GM11168 (cell line): ENCODE data around the gene PARP14.
"Not testable (repeated sequence)": the region's sequence is repeated elsewhere in the genome, so short reads cannot be mapped to it uniquely, and the experiment has no call there.

Source experiments
- in situ Hi-C: fragments of 300-500 bp; cut with MboI; formaldehyde crosslinking; loops from one replicate; pipeline ENCODE4 v1.12.0; 2022; ENCODE audit warnings: low sequenced_read_pairs; ENCODE audit not compliant: unreplicated experiment

The PARP14 gene

GRCh38 chr3:122710616-122711251 lies 30.1 kb downstream of the PARP14 start:
- in situ Hi-C loops, result not testable (repeated sequence)

GRCh38 chr3:122714273-122714672 lies 33.6 kb downstream of the PARP14 start:
- in situ Hi-C loops, result no loop called here

- in situ Hi-C loops, result no loop called here
Measured at GRCh38 chr3:122716667-122717066, 36.0 kb downstream of the PARP14 start.

GRCh38 chr3:122719273-122719921 lies 38.8 kb downstream of the PARP14 start:
- in situ Hi-C loops, result no loop called here

GRCh38 chr3:122725106-122725505 lies 44.5 kb downstream of the PARP14 start:
- in situ Hi-C loops, result no loop called here

GRCh38 chr3:122727294-122727693 lies 46.7 kb downstream of the PARP14 start:
- in situ Hi-C loops, result no loop called here

- in situ Hi-C loops, result no loop called here
Measured at GRCh38 chr3:122727766-122728165, 47.1 kb downstream of the PARP14 start.

- in situ Hi-C loops, result no loop called here
Measured at GRCh38 chr3:122728186-122728585, 47.5 kb downstream of the PARP14 start.

GRCh38 chr3:122728756-122729514 lies 48.3 kb downstream of the PARP14 start:
- in situ Hi-C loops, result no loop called here

GRCh38 chr3:122730240-122730639 lies 49.6 kb downstream of the PARP14 start:
- in situ Hi-C loops, result no loop called here

GRCh38 chr3:122732682-122733525 lies 52.3 kb downstream of the PARP14 start:
- in situ Hi-C loops, result not testable (repeated sequence)

- in situ Hi-C loops, result no loop called here
Measured at GRCh38 chr3:122739172-122739571, 58.5 kb downstream of the PARP14 start.

- in situ Hi-C loops, result no loop called here
Measured at GRCh38 chr3:122742234-122742633, 61.6 kb downstream of the PARP14 start.

GRCh38 chr3:122743581-122744120 lies 63.0 kb downstream of the PARP14 start:
- in situ Hi-C loops, result no loop called here

GRCh38 chr3:122745369-122746021 lies 64.9 kb downstream of the PARP14 start:
- in situ Hi-C loops, result no loop called here

- in situ Hi-C loops, result not testable (repeated sequence)
Measured at GRCh38 chr3:122747295-122747694, 66.7 kb downstream of the PARP14 start.

GRCh38 chr3:122748347-122748746 lies 67.7 kb downstream of the PARP14 start:
- in situ Hi-C loops, result no loop called here

- in situ Hi-C loops, result no loop called here
Measured at GRCh38 chr3:122754929-122755328, 74.3 kb downstream of the PARP14 start.

- in situ Hi-C loops, result no loop called here
Measured at GRCh38 chr3:122755491-122755890, 74.9 kb downstream of the PARP14 start.
